Loucy (cell line): ENCODE results near the gene VWA7.

ENCODE experiments used
- H2AFZ ChIP-seq: fragments of 200-600 bp; sonication (generic); 2 replicates; pipeline ENCODE4 v1.6.0; 2016; ENCODE audit warnings: antibody characterized with exemption, mild to moderate bottlenecking, low read length, moderate library complexity
- H3F3A ChIP-seq: fragments of 200-600 bp; 2 replicates; pipeline ENCODE4 v1.6.0; 2016; ENCODE audit warnings: antibody characterized with exemption, low read depth, mild to moderate bottlenecking
- H3K27me3 ChIP-seq: fragments of 200-600 bp; sonication (generic); 2 replicates; pipeline ENCODE4 v1.6.1; 2014; ENCODE audit warnings: low read length, mild to moderate bottlenecking; ENCODE audit not compliant: insufficient read depth, poor library complexity, severe bottlenecking
- H3K36me3 ChIP-seq: fragments of 200-600 bp; sonication (generic); 2 replicates; pipeline ENCODE4 v1.6.1; 2016; ENCODE audit warnings: low read length; ENCODE audit not compliant: insufficient read depth
- H3K4me1 ChIP-seq: fragments of 200-600 bp; sonication (generic); 2 replicates; pipeline ENCODE4 v1.5.1; 2014; ENCODE audit warnings: low read length, mild to moderate bottlenecking; ENCODE audit not compliant: insufficient read depth, poor library complexity, severe bottlenecking
- H3K4me2 ChIP-seq: fragments of 200-600 bp; sonication (generic); 2 replicates; pipeline ENCODE4 v1.6.0; 2014; ENCODE audit warnings: antibody characterized with exemption, low read length, low read depth, mild to moderate bottlenecking; ENCODE audit not compliant: poor library complexity, severe bottlenecking
- H3K4me3 ChIP-seq: fragments of 200-600 bp; sonication (generic); 2 replicates; pipeline ENCODE4 v1.5.1; 2014; ENCODE audit warnings: low read length, mild to moderate bottlenecking, mixed read lengths; ENCODE audit not compliant: poor library complexity, severe bottlenecking
- H3K79me2 ChIP-seq: fragments of 200-600 bp; sonication (generic); 2 replicates; pipeline ENCODE4 v1.6.1; 2014; ENCODE audit warnings: low read length; ENCODE audit not compliant: insufficient read depth
- H3K9ac ChIP-seq: fragments of 200-600 bp; sonication (generic); 2 replicates; pipeline ENCODE4 v1.6.0; 2014; ENCODE audit warnings: mild to moderate bottlenecking, low read depth, low read length, moderate library complexity; ENCODE audit not compliant: poor library complexity, severe bottlenecking
- H3K9me2 ChIP-seq: fragments of 200-600 bp; sonication (generic); replicated peaks from 2 replicates; pipeline ENCODE4 v1.6.1; 2016; ENCODE audit warnings: low read depth, low read length, mixed read lengths
- H3K9me3 ChIP-seq: fragments of 200-600 bp; sonication (generic); 2 replicates; pipeline ENCODE4 v1.6.1; 2014; ENCODE audit warnings: mild to moderate bottlenecking, antibody characterized with exemption, low read length, low read depth; ENCODE audit not compliant: insufficient read depth
- H4K20me1 ChIP-seq: fragments of 200-600 bp; sonication (generic); 2 replicates; pipeline ENCODE4 v1.6.0; 2014; ENCODE audit warnings: antibody characterized with exemption, low read length, mild to moderate bottlenecking; ENCODE audit not compliant: insufficient read depth, poor library complexity, severe bottlenecking
- EZH2phosphoT487 ChIP-seq: fragments of 200-600 bp; IDR thresholded peaks from 2 replicates; pipeline ENCODE4 v1.6.1; 2018; ENCODE audit warnings: antibody characterized with exemption, mild to moderate bottlenecking, moderate library complexity, borderline replicate concordance
- TF ChIP-seq, protein P1 (sequence below): fragments of 200-600 bp; sonication (generic); conservative IDR thresholded peaks from 2 replicates; pipeline ENCODE4 v1.5.1; 2014; ENCODE audit warnings: mild to moderate bottlenecking, antibody characterized with exemption, low read length

Gene VWA7

DNA sequence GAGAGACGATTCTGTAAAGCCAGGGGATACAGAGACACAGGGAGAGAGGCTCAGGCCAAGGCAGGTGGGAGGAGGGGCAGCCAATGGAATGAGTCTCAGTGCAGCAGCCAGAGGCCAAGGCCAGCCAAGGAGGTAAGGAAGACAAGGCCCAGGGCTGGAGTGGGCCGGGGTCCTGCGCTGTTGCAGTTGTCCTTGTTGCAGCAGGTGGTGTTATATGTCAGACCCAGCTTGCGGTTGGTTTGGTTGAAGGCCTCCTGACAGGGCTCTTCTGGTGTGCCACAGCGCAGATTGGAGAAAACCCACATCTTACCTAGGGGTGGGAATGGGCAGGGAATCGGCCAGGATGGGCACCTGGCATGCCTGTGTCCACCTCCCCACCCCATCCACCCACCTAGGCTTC, 58.1 kb downstream of the VWA7 start:
- Histone ChIP-seq H3K36me3 (no peaks in the 10 kb centered on the region), H3K9me2 (no peaks in the 10 kb centered on the region), H3K27me3 (no peaks in the 10 kb centered on the region), H3F3A (no peaks in the 10 kb centered on the region), H3K9ac (no peak overlapping the region), H3K4me3 (no peak overlapping the region), H3K4me2 (no peak overlapping the region), H4K20me1 (no peaks in the 10 kb centered on the region), H3K4me1 (peaks cover 15% of the 10 kb centered on the region), H3K79me2 (no peaks in the 10 kb centered on the region), H2AFZ (no peak overlapping the region), H3K9me3 (no peaks in the 10 kb centered on the region)
- no peak for TF ChIP-seq EZH2phosphoT487
- TF ChIP-seq, protein P1, sequence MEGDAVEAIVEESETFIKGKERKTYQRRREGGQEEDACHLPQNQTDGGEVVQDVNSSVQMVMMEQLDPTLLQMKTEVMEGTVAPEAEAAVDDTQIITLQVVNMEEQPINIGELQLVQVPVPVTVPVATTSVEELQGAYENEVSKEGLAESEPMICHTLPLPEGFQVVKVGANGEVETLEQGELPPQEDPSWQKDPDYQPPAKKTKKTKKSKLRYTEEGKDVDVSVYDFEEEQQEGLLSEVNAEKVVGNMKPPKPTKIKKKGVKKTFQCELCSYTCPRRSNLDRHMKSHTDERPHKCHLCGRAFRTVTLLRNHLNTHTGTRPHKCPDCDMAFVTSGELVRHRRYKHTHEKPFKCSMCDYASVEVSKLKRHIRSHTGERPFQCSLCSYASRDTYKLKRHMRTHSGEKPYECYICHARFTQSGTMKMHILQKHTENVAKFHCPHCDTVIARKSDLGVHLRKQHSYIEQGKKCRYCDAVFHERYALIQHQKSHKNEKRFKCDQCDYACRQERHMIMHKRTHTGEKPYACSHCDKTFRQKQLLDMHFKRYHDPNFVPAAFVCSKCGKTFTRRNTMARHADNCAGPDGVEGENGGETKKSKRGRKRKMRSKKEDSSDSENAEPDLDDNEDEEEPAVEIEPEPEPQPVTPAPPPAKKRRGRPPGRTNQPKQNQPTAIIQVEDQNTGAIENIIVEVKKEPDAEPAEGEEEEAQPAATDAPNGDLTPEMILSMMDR: no peak

- peaks cover 21% of the 10 kb centered on the region for H3K4me1 ChIP-seq
- H2AFZ ChIP-seq: no peak overlapping the region
- H3K27me3 ChIP-seq: no peaks in the 10 kb centered on the region
- H3K4me2 ChIP-seq: no peak overlapping the region
- H3K9ac ChIP-seq: no peak overlapping the region
- TF ChIP-seq, protein P1: no peak
- no peak for TF ChIP-seq EZH2phosphoT487
- no peak overlapping the region for H3K4me3 ChIP-seq
- no peaks in the 10 kb centered on the region for H3K36me3 ChIP-seq
- H3K79me2 ChIP-seq: no peaks in the 10 kb centered on the region
- H3K9me3 ChIP-seq: no peaks in the 10 kb centered on the region
- no peaks in the 10 kb centered on the region for H3K9me2 ChIP-seq
- no peaks in the 10 kb centered on the region for H4K20me1 ChIP-seq
- H3F3A ChIP-seq: no peaks in the 10 kb centered on the region
These were observed 58.9 kb downstream of the VWA7 start for GRCh38 chr6:31718265-31718664.

DNA sequence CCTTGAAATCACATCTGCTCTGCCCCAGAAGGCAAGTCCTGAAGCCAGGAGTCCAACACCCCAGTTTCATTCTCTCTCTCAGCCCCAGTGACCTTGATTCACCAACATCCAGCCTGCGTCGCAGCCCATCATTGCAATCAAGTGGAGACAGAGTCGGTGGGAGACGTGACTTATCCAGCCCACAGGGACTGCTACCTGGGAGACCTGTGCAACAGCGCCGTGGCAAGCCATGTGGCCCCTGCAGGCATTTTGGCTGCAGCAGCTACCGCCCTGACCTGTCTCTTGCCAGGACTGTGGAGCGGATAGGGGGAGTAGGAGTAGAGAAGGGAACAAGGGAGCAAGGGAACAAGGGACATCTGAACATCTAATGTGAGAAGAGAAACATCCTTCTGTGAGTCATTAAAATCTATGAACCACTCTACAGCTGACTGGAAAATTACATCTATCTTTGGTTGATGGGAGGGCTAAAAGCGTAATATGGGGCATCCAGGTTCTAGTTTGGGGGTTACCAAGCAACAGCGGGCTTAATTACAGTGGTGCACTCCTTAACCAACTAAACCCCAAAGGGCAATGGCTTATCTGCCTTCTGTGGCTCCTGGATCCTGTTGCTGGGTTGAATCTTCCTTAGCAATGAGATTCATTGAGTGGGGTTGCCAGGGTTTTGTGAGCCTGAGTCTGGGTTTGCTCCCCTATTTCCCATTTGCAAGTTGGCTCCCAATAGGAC, 59.5 kb downstream of the VWA7 start:
- Histone ChIP-seq H3K9ac (no peak overlapping the region), H3K4me2 (no peak overlapping the region), H3K27me3 (no peaks in the 10 kb centered on the region), H3F3A (no peaks in the 10 kb centered on the region), H3K9me2 (no peaks in the 10 kb centered on the region), H4K20me1 (no peaks in the 10 kb centered on the region), H3K79me2 (no peaks in the 10 kb centered on the region), H3K36me3 (no peaks in the 10 kb centered on the region), H3K4me3 (no peak overlapping the region), H3K4me1 (peaks cover 21% of the 10 kb centered on the region), H3K9me3 (no peaks in the 10 kb centered on the region), H2AFZ (no peak overlapping the region)
- TF ChIP-seq EZH2phosphoT487: no peak
- TF ChIP-seq, protein P1: no peak
